HepG2 (cell line): ENCODE measurements around the gene SNX11. TPM values are rescaled to one million over a fixed set of nuclear protein-coding genes. Genes with fewer than 3 reads are reported as not detected.

ENCODE experiments used
- ATAC-seq: fragments of 200-7000 bp; cut with Tn5 transposase; 3 replicates; pipeline ENCODE4 v1.9.1; 2020; ENCODE audit warnings: mild to moderate bottlenecking, moderate library complexity
- BruUV-seq: library from RNA; stranded (reverse); fragments of 400-500 nt; replicated peaks from 2 replicates; lab custom pipeline; 2021; lab: Mats Ljungman, UMichigan
- CTCF ChIA-PET: fragments of 300-600 bp; formaldehyde crosslinking; extraction: SDS; loops from one replicate; lab custom pipeline; 2021; ENCODE audit warnings: low total read pairs, inconsistent platforms, low intra/inter-chr PET ratio; lab: Yijun Ruan, JAX
- POLR2A ChIA-PET: fragments of 350-600 bp; sonication (Branson Sonifier 250); formaldehyde crosslinking; loops from one replicate; lab custom pipeline; 2020; ENCODE audit warnings: antibody characterized with exemption, inconsistent platforms; lab: Yijun Ruan, JAX
- DNase-seq: peaks from one replicate; pipeline ENCODE4 v3.0.0-alpha.2; 2015; ENCODE audit warnings: low spot score
- FAIRE-seq: peaks from 3 replicates; lab custom pipeline; 2011; peaks lifted over from hg19 to GRCh38; lab: Jason Lieb, UNC
- H2AFZ ChIP-seq: one replicate; pipeline ENCODE4 v1.6.1; 2011; ENCODE audit warnings: low read length, inconsistent platforms
- H3K27ac ChIP-seq: fragments of 300-600 bp; 3 replicates; pipeline ENCODE4 v1.8.0; 2011; ENCODE audit warnings: mixed run types, mild to moderate bottlenecking, mixed read lengths, low read length, inconsistent platforms; ENCODE audit not compliant: insufficient read depth; ENCODE audit errors: extremely low read length
- H3K27me3 ChIP-seq, 2 experiments: fragments of 200-600 bp in 1 of 2; 2 replicates in 1 of 2; 3 replicates in 1 of 2; pipeline versions ENCODE4 v1.6.0 to v1.8.0; 2011; ENCODE audit warnings: low read length in 2 of 2, mild to moderate bottlenecking in 2 of 2, moderate library complexity in 2 of 2, inconsistent platforms in 1 of 2; ENCODE audit not compliant: insufficient read depth in 2 of 2, control insufficient read depth in 1 of 2
- H3K36me3 ChIP-seq, 2 experiments: fragments of 200-600 bp in 1 of 2; replicated peaks in 1 of 2; 2 replicates in 1 of 2; 3 replicates in 1 of 2; pipeline versions ENCODE4 v1.5.1 to v1.8.0; 2011; ENCODE audit warnings: low read length in 2 of 2, inconsistent platforms in 1 of 2; ENCODE audit not compliant: insufficient read depth in 2 of 2, control insufficient read depth in 1 of 2
- H3K4me1 ChIP-seq: 2 replicates; pipeline ENCODE4 v1.5.1; 2012; ENCODE audit warnings: low read length, inconsistent platforms; ENCODE audit not compliant: insufficient read depth
- H3K4me2 ChIP-seq: 2 replicates; pipeline ENCODE4 v1.6.0; 2011; ENCODE audit warnings: low read depth, low read length, inconsistent platforms
- H3K4me3 ChIP-seq, 3 experiments: fragments of 200-600 bp in 1 of 3; sonication (generic), shearing (Covaris generic) in 1 of 3; replicated peaks in 1 of 3; 2 replicates each; pipeline ENCODE4 v1.5.1; 2011 to 2016; ENCODE audit warnings: low read length in 3 of 3, inconsistent platforms in 2 of 3, low read depth in 2 of 3, mild to moderate bottlenecking in 2 of 3, control low read depth in 1 of 3, mixed read lengths in 1 of 3; ENCODE audit not compliant: insufficient read depth in 1 of 3
- H3K79me2 ChIP-seq: one replicate; pipeline ENCODE4 v1.6.1; 2011; ENCODE audit warnings: low read length, inconsistent platforms; ENCODE audit not compliant: insufficient read depth
- H3K9ac ChIP-seq: 2 replicates; pipeline ENCODE4 v1.6.0; 2011; ENCODE audit warnings: mild to moderate bottlenecking, low read depth, low read length, inconsistent platforms; ENCODE audit not compliant: insufficient read depth
- H3K9me3 ChIP-seq: 2 replicates; pipeline ENCODE4 v1.5.1; 2012; ENCODE audit warnings: mild to moderate bottlenecking, low read length
- H4K20me1 ChIP-seq: 2 replicates; pipeline ENCODE4 v1.6.0; 2011; ENCODE audit warnings: inconsistent platforms, mild to moderate bottlenecking, low read length, moderate library complexity; ENCODE audit not compliant: insufficient read depth
- KLF9 ChIP-seq: IDR thresholded peaks from 2 replicates; pipeline ENCODE4 v1.6.1; 2016; ENCODE audit warnings: low read depth
- MBNL3 ChIP-seq: fragments of 250-450 bp; sonication (Bioruptor Pico); conservative IDR thresholded peaks from 2 replicates; pipeline ENCODE4 v1.8.0; 2022; ENCODE audit warnings: mild to moderate bottlenecking, inconsistent platforms
- MEIS1 ChIP-seq: sonication (generic); formaldehyde crosslinking; IDR thresholded peaks from 2 replicates; pipeline ENCODE4 v1.9.0; 2021; ENCODE audit warnings: mild to moderate bottlenecking, missing genetic modification reagents, moderate library complexity, borderline replicate concordance
- MLLT10 ChIP-seq: sonication (generic); formaldehyde crosslinking; IDR thresholded peaks from 2 replicates; pipeline ENCODE4 v1.4.0; 2020; ENCODE audit warnings: missing genetic modification reagents
- NR0B2 ChIP-seq: sonication (generic); formaldehyde crosslinking; IDR thresholded peaks from 2 replicates; pipeline ENCODE4 v1.4.0; 2020; ENCODE audit warnings: mild to moderate bottlenecking, missing genetic modification reagents
- RXRB ChIP-seq: IDR thresholded peaks from 2 replicates; pipeline ENCODE4 v1.6.1; 2016; ENCODE audit warnings: borderline replicate concordance, missing genetic modification reagents, missing compliant biosample characterization
- ZBTB37 ChIP-seq: sonication (generic); formaldehyde crosslinking; IDR thresholded peaks from 2 replicates; pipeline ENCODE4 v1.4.0; 2020; ENCODE audit warnings: mild to moderate bottlenecking, missing genetic modification reagents
- WGBS: methylation state at CpG from one replicate; pipeline ENCODE4 v1.1.6; 2017; ENCODE audit warnings: low lambda C conversion rate; 5-methylcytosine and 5-hydroxymethylcytosine counted together
- in situ Hi-C: cut with HindIII; loops from 2 replicates; pipeline ENCODE4 v1.10.0; 2017; ENCODE audit warnings: low pct_unique_long_range_greater_than_20kb; ENCODE audit not compliant: extremely low pct_ligation_motif_present
- intact Hi-C: fragments of 100-400 bp; cut with micrococcal nuclease; formaldehyde crosslinking; loops from one replicate; pipeline ENCODE4 v1.10.0; 2022; ENCODE audit not compliant: unreplicated experiment
- polyA plus RNA-seq, 8 experiments: library from polyadenylated mRNA; depleted of rRNA in 3 of 8; stranded (reverse) in 7 of 8; unstranded in 1 of 8; fragments of >200 nt; fragmentation: Illumina TruSeq in 4 of 8; extraction: Trizol in 4 of 8; gene quantifications; 2 replicates each; pipeline versions ENCODE4 v1.2.1 to v1.2.3, GENCODE V29; 2011 to 2016; ENCODE audit warnings: low read depth in 4 of 8, missing spikeins in 1 of 8, mixed read lengths in 1 of 8; ENCODE audit not compliant: insufficient read depth in 1 of 8
- total RNA-seq, 5 experiments: library from RNA; depleted of rRNA; stranded (reverse); fragments of >200 nt; fragmentation: Illumina TruSeq; extraction: Trizol; gene quantifications; 2 replicates each; pipeline ENCODE4 v1.2.3, GENCODE V29; 2016; ENCODE audit warnings: low read depth in 1 of 5

Gene SNX11
- total and polyA plus RNA-seq, 2 of the 13 experiments (the other 11 are each of a cell fraction or from before 2014, with no cell fraction given): 12.9 to 14.0 TPM

DNA sequence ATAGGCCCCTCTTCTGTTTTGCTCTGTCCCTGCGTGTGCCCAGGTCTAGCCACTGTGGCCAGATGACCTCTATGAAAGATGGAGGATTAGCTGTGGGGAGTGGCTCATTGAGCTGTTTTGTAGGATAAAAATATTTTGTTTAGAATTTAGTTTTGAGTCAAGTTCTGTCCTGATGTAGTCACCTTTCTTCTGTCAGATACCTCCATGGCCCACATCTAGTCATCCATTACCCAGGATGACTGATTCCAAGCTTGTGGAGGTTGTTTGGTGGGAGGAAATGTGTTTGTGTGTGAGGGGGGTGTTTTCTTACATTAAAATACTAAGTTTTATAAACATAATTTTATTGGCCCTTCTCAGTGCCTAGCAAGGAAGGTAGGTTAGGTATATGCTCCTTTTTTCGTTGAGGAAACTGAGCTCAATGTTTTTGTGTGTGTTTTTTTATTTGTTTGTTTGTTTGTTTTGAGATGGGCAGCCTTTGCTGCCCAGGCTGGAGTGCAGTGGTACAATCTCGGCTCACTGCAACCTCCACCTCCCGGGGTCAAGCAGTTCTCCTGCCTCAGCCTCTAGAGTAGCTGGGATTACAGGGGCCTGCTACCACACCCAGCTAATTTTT lies 16.3 kb downstream of the SNX11 start (continued):
- no peak for TF ChIP-seq ZBTB37 (CRISPR knock-in tag)

DNA sequence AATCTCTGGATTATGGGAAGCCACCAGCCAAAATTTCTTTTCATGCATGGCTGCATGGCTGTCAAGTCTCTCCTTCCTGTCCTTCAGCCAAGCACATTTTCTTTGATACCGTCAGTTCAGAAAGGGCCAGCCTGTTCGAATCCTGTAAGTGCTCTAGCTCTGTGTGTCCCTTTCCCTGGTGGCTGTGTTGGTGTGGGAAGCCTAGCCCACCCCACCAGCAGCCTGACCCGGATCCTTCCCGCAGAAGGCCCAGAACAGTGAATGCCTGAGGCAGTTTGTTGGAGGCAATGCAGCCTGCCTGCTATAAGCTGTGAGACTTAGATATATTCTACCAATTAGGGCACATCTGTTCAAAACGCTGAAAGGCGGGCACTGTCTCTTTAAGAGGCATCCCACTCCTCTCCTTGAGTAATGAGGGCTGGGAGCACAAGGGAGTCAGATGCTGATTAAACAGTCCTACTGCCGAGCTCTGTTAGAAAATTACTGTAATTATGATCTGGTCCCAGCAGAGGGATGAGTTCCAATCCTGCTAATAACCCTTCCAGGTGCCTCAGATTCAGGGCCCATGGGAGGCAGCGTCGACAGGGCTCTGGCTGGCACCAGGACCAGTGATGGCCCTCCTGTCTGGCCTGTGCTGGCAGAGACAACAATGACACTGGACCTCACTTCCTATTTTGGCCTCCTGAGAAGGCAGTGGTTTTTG lies 18.4 kb downstream of the SNX11 start:
- Histone ChIP-seq H3K79me2 (no peaks in the 10 kb centered on the region), H3K9ac (no peak overlapping the region), H2AFZ (no peak overlapping the region), H3K27me3 (0 out of 5 replicates have a peak, but pooled peaks cover 0 to 3% of the 10 kb centered on the region in 2 experiments), H3K4me1 (no peaks in the 10 kb centered on the region), H3K27ac (no peak overlapping the region), H3K4me3 (no peak overlapping the region), H3K4me2 (no peak overlapping the region), H3K36me3 (peaks cover 5 to 20% of the 10 kb centered on the region in 2 experiments; a peak in 4 of 5 replicates), H4K20me1 (no peaks in the 10 kb centered on the region), H3K9me3 (no peaks in the 10 kb centered on the region)
- ChIA-PET POLR2A (no interaction called here), CTCF (interaction anchor here (1.7 kb wide), 1 partner anchor 46 kb away, joined by 3 read pairs; no protein-coding TSS in a partner anchor)
- intact Hi-C loops: no loop called here
- no peak for FAIRE-seq
- no peak for TF ChIP-seq KLF9 (CRISPR knock-in tag)
- no peak for TF ChIP-seq MEIS1 (CRISPR knock-in tag)
- TF ChIP-seq MLLT10 (CRISPR knock-in tag): no peak
- TF ChIP-seq MBNL3 (CRISPR knock-in tag): no peak
- no peak for TF ChIP-seq RXRB (CRISPR knock-in tag)
- TF ChIP-seq NR0B2 (CRISPR knock-in tag): no peak
- no TSS peak for BruUV-seq
- WGBS: 83% methylated on average over 6 of the region's 9 CpGs
- ATAC-seq: no peak
- in situ Hi-C loops: loop anchor here (5.0 kb wide), 1 partner anchor 99 kb away; no protein-coding TSS in a partner anchor
- DNase-seq: no peak
